T-helper 2 cell treated with Interferon-gamma antibody and Interleukin-4, amounts not matched to agents 100 ng/mL and 5 ng/mL, for 36 hours (primary cell): ENCODE measurements around the gene PDGFA. TPM values are rescaled to one million over a fixed set of nuclear protein-coding genes. Genes with fewer than 3 reads are reported as not detected.

Experiments used
- intact Hi-C: fragments of 100-400 bp; cut with micrococcal nuclease; formaldehyde crosslinking; loops from one replicate; pipeline ENCODE4 v1.15.1; 2023
- total RNA-seq: library from RNA; stranded (reverse); gene quantifications from 2 replicates; pipeline ENCODE4 v1.2.3, GENCODE V29; 2022

Gene PDGFA
- total RNA-seq, 1 donor from 2014 or later: 1.6 TPM

GRCh38 chr7:518630-519483 lies 789 bp downstream of the PDGFA start:
- intact Hi-C loops: loop anchor here (1.0 to 5.0 kb wide), 2 partner anchors 157 to 207 kb away; partner anchors contain the start of gene DNAAF5

- intact Hi-C loops: loop anchor here (5.0 kb wide), 1 partner anchor 156 kb away; no protein-coding TSS in a partner anchor
Measured at GRCh38 chr7:517774-518629, 1.6 kb downstream of the PDGFA start.

GRCh38 chr7:516606-517456 lies 2.8 kb downstream of the PDGFA start:
- intact Hi-C loops: loop anchor here (5.0 kb wide), 1 partner anchor 155 kb away; no protein-coding TSS in a partner anchor

GRCh38 chr7:516216-516605 lies 3.4 kb downstream of the PDGFA start:
- intact Hi-C loops: loop anchor here (5.0 kb wide), 1 partner anchor 154 kb away; no protein-coding TSS in a partner anchor

- intact Hi-C loops: loop anchor here (5.0 kb wide), 1 partner anchor 153 kb away; no protein-coding TSS in a partner anchor
Measured at GRCh38 chr7:515628-516027, 4.0 kb downstream of the PDGFA start.

GRCh38 chr7:514651-515598 lies 4.7 kb downstream of the PDGFA start:
- intact Hi-C loops: loop anchor here (5.0 kb wide), 1 partner anchor 153 kb away; no protein-coding TSS in a partner anchor

- intact Hi-C loops: no loop called here
Measured at GRCh38 chr7:514242-514641, 5.4 kb downstream of the PDGFA start.

- intact Hi-C loops: no loop called here
Measured at GRCh38 chr7:513521-514166, 6.0 kb downstream of the PDGFA start.

GRCh38 chr7:512541-513311 lies 6.9 kb downstream of the PDGFA start:
- intact Hi-C loops: no loop called here

GRCh38 chr7:512146-512510 lies 7.5 kb downstream of the PDGFA start:
- intact Hi-C loops: no loop called here

- intact Hi-C loops: no loop called here
Measured at GRCh38 chr7:511476-512145, 8.0 kb downstream of the PDGFA start.

GRCh38 chr7:510782-511281 lies 8.8 kb downstream of the PDGFA start:
- intact Hi-C loops: no loop called here

- intact Hi-C loops: no loop called here
Measured at GRCh38 chr7:510131-510481, 9.5 kb downstream of the PDGFA start.

- intact Hi-C loops: no loop called here
Measured at GRCh38 chr7:509426-510130, 10.1 kb downstream of the PDGFA start.

GRCh38 chr7:508461-509170 lies 11.0 kb downstream of the PDGFA start:
- intact Hi-C loops: no loop called here

- intact Hi-C loops: no loop called here
Measured at GRCh38 chr7:507623-508300, 11.9 kb downstream of the PDGFA start.
